GM18907 (cell line): ENCODE measurements around the gene HSFX2.
A peak's percentile ranks its signal among the peaks of the same experiment; 100 is the strongest.
"Not testable (repeated sequence)": the region's sequence is repeated elsewhere in the genome, so short reads cannot be mapped to it uniquely, and the experiment has no call there.

Experiments
- ATAC-seq: cut with Tn5 transposase; IDR thresholded peaks from one replicate; pipeline ENCODE4 v1.9.1; 2021; ENCODE audit warnings: mild to moderate bottlenecking, moderate library complexity; ENCODE audit not compliant: unreplicated experiment

The HSFX2 gene

GRCh38 chrX:149595943-149596342, 829 bp upstream of the HSFX2 start:
- not testable (repeated sequence) for ATAC-seq

- not testable (repeated sequence) for ATAC-seq
Measured at GRCh38 chrX:149590993-149591392, 4.1 kb downstream of the HSFX2 start.

GRCh38 chrX:149587359-149587758, 7.8 kb downstream of the HSFX2 start, which contains the start of gene MAGEA9B:
Gene MAGEA9B, minus strand, starts transcription at chrX:149587459. Its CDS starts 4,280 bp downstream, at chrX:149583179.
- not testable (repeated sequence) for ATAC-seq

GRCh38 chrX:149585631-149586030, 9.5 kb downstream of the HSFX2 start:
- ATAC-seq: not testable (repeated sequence)

- peak; percentile 100 for ATAC-seq
Measured at GRCh38 chrX:149573456-149573855, 21.7 kb downstream of the HSFX2 start.

GRCh38 chrX:149572743-149573142, 22.4 kb downstream of the HSFX2 start:
- ATAC-seq: no peak

GRCh38 chrX:149571770-149572169, 23.3 kb downstream of the HSFX2 start:
- ATAC-seq: no peak

GRCh38 chrX:149570668-149571067, 24.4 kb downstream of the HSFX2 start:
- ATAC-seq: no peak

GRCh38 chrX:149569770-149570169, 25.3 kb downstream of the HSFX2 start:
- no peak for ATAC-seq

GRCh38 chrX:149568701-149569296, 26.3 kb downstream of the HSFX2 start:
- no peak for ATAC-seq

GRCh38 chrX:149567621-149568417, 27.3 kb downstream of the HSFX2 start:
- ATAC-seq: no peak

- ATAC-seq: no peak
Measured at GRCh38 chrX:149563359-149563758, 31.8 kb downstream of the HSFX2 start.

- ATAC-seq: not testable (repeated sequence)
Measured at GRCh38 chrX:149555251-149555650, 39.9 kb downstream of the HSFX2 start.

- ATAC-seq: not testable (repeated sequence)
Measured at GRCh38 chrX:149551939-149552248, 43.2 kb downstream of the HSFX2 start.

GRCh38 chrX:149551245-149551938, 43.7 kb downstream of the HSFX2 start:
- not testable (repeated sequence) for ATAC-seq

- not testable (repeated sequence) for ATAC-seq
Measured at GRCh38 chrX:149550454-149550853, 44.7 kb downstream of the HSFX2 start.

GRCh38 chrX:149549701-149550100, 45.4 kb downstream of the HSFX2 start, which contains the start of gene HSFX3:
Gene HSFX3, minus strand, starts transcription at chrX:149549924. Its CDS starts 72 bp downstream, at chrX:149549852.
- not testable (repeated sequence) for ATAC-seq

- not testable (repeated sequence) for ATAC-seq
Measured at GRCh38 chrX:149547782-149548181, 47.3 kb downstream of the HSFX2 start.

- ATAC-seq: not testable (repeated sequence)
Measured at GRCh38 chrX:149546962-149547361, 48.2 kb downstream of the HSFX2 start.

GRCh38 chrX:149545545-149546543, 49.3 kb downstream of the HSFX2 start:
- peak; percentile 66 for ATAC-seq
